HCT116 (cell line): ENCODE data around the gene USP21. TPM values are rescaled to one million over a fixed set of nuclear protein-coding genes. Genes with fewer than 3 reads are reported as not detected.

Experiments
- ATAC-seq: fragments of 200-7000 bp; cut with Tn5 transposase; 2 replicates; pipeline ENCODE4 v1.9.1; 2020; ENCODE audit warnings: mild to moderate bottlenecking, moderate library complexity
- BruUV-seq: library from RNA; stranded (reverse); fragments of 400-500 nt; replicated peaks from 2 replicates; lab custom pipeline; 2021; lab: Mats Ljungman, UMichigan
- CTCF ChIA-PET: fragments of 300-600 bp; sonication (Branson Sonifier 250); formaldehyde crosslinking; loops from one replicate; lab custom pipeline; 2021; ENCODE audit warnings: antibody characterized with exemption; lab: Charles Lee
- POLR2A ChIA-PET: fragments of 300-600, 350-600 bp; sonication (Branson Sonifier 250); formaldehyde crosslinking; loops from one replicate; lab custom pipeline; 2021; ENCODE audit warnings: antibody characterized with exemption; lab: Charles Lee
- RAD21 ChIA-PET, 2 experiments: fragments of 300-600 bp; sonication (Branson Sonifier 250); formaldehyde crosslinking; loops; one replicate each; lab custom pipeline; 2023; ENCODE audit warnings: low total read pairs in 2 of 2; ENCODE audit not compliant: uncharacterized antibody in 2 of 2, unreplicated experiment in 2 of 2, low non-redundant PET in 1 of 2; lab: Charles Lee
- DNase-seq: peaks from one replicate; pipeline ENCODE4 v3.0.0-alpha.2; 2010; ENCODE audit warnings: low read depth, low spot score
- H2AFZ ChIP-seq: fragments of 200-600 bp; shearing (Covaris generic), sonication (generic); 2 replicates; pipeline ENCODE4 v1.6.1; 2017; ENCODE audit warnings: low read depth, mixed run types, mixed read lengths, antibody characterized with exemption, low read length; ENCODE audit not compliant: poor library complexity, severe bottlenecking
- H3K27ac ChIP-seq: 2 replicates; pipeline ENCODE4 v1.5.1; 2012; ENCODE audit warnings: low read depth, low read length
- H3K27me3 ChIP-seq: fragments of 200-600 bp; sonication (generic); 2 replicates; pipeline ENCODE4 v1.6.1; 2016; ENCODE audit warnings: mixed run types, low read length, mixed read lengths; ENCODE audit not compliant: insufficient read depth
- H3K36me3 ChIP-seq, 2 experiments: fragments of 200-500 bp in 1 of 2; fragments of 200-600 bp in 1 of 2; sonication (Bioruptor generic) in 1 of 2; sonication (generic) in 1 of 2; 2 replicates each; pipeline versions ENCODE4 v1.5.1 to v1.6.1; 2014 to 2016; ENCODE audit warnings: low read length in 2 of 2, inconsistent platforms in 1 of 2, mixed read lengths in 1 of 2, mixed run types in 1 of 2; ENCODE audit not compliant: insufficient read depth in 2 of 2, control insufficient read depth in 1 of 2
- H3K4me1 ChIP-seq, 2 experiments: fragments of 200-600 bp in 1 of 2; sonication (generic) in 1 of 2; 2 replicates each; pipeline versions ENCODE4 v1.5.1 to v1.6.1; 2012 to 2017; ENCODE audit warnings: low read length in 2 of 2, inconsistent platforms in 1 of 2, mild to moderate bottlenecking in 1 of 2, mixed read lengths in 1 of 2, mixed run types in 1 of 2, moderate library complexity in 1 of 2; ENCODE audit not compliant: insufficient read depth in 2 of 2, control insufficient read depth in 1 of 2
- H3K4me2 ChIP-seq: fragments of 200-600 bp; sonication (generic); 2 replicates; pipeline ENCODE4 v1.6.1; 2017; ENCODE audit warnings: mixed run types, low read length, mixed read lengths
- H3K4me3 ChIP-seq, 2 experiments: fragments of 200-600 bp in 1 of 2; sonication (generic) in 1 of 2; replicated peaks in 1 of 2; 2 replicates each; pipeline ENCODE4 v1.5.1; 2011 to 2016; ENCODE audit warnings: low read length in 2 of 2, control low read depth in 1 of 2, low read depth in 1 of 2, mild to moderate bottlenecking in 1 of 2, mixed read lengths in 1 of 2, mixed run types in 1 of 2
- H3K79me2 ChIP-seq: fragments of 200-600 bp; sonication (generic); 2 replicates; pipeline ENCODE4 v1.6.1; 2017; ENCODE audit warnings: mild to moderate bottlenecking, mixed run types, low read length, moderate library complexity, mixed read lengths; ENCODE audit not compliant: insufficient read depth
- H3K9ac ChIP-seq: fragments of 200-600 bp; sonication (generic); 2 replicates; pipeline ENCODE4 v1.6.1; 2016; ENCODE audit warnings: low read length, mixed read lengths
- H3K9me2 ChIP-seq: fragments of 200-600 bp; sonication (generic), shearing (Covaris generic); 2 replicates; pipeline ENCODE4 v1.6.1; 2017; ENCODE audit warnings: mixed run types, mild to moderate bottlenecking, moderate library complexity; ENCODE audit not compliant: insufficient read depth
- H3K9me3 ChIP-seq, 2 experiments: fragments of 200-500 bp in 1 of 2; fragments of 200-600 bp in 1 of 2; sonication (Bioruptor generic) in 1 of 2; sonication (generic) in 1 of 2; 2 replicates each; pipeline ENCODE4 v1.6.1; 2014 to 2017; ENCODE audit warnings: low read length in 2 of 2, mixed read lengths in 2 of 2, inconsistent platforms in 1 of 2, low read depth in 1 of 2, mild to moderate bottlenecking in 1 of 2, mixed run types in 1 of 2, moderate library complexity in 1 of 2; ENCODE audit not compliant: control insufficient read depth in 1 of 2, insufficient read depth in 1 of 2
- H4K20me1 ChIP-seq: fragments of 200-600 bp; sonication (generic), shearing (Covaris generic); 2 replicates; pipeline ENCODE4 v1.6.1; 2017; ENCODE audit warnings: mixed run types, mild to moderate bottlenecking, moderate library complexity; ENCODE audit not compliant: insufficient read depth
- EZH2 ChIP-seq: fragments of 200-600 bp; sonication (generic); IDR thresholded peaks from 2 replicates; pipeline ENCODE4 v1.6.1; 2017; ENCODE audit warnings: antibody characterized with exemption, mixed run types
- POLR2A ChIP-seq: IDR thresholded peaks from 2 replicates; pipeline ENCODE4 v1.7.0; 2011; ENCODE audit warnings: borderline replicate concordance; ENCODE audit not compliant: insufficient read depth, insufficient read length; ENCODE audit errors: extremely low read depth
- SIN3A ChIP-seq: IDR thresholded peaks from 2 replicates; pipeline ENCODE4 v1.6.1; 2012; ENCODE audit warnings: low read depth
- SRF ChIP-seq: IDR thresholded peaks from 2 replicates; pipeline ENCODE4 v1.6.1; 2012; ENCODE audit warnings: low read depth
- YY1 ChIP-seq: IDR thresholded peaks from 2 replicates; pipeline ENCODE4 v1.6.1; 2011; ENCODE audit warnings: low read length, low read depth, moderate library complexity, mild to moderate bottlenecking; ENCODE audit not compliant: insufficient replicate concordance; ENCODE audit errors: extremely low read depth
- ZFX ChIP-seq: fragments of 450-650 bp; IDR thresholded peaks from 2 replicates; pipeline ENCODE4 v1.6.1; 2017
- ZNF274 ChIP-seq: fragments of 200-500 bp; sonication (Bioruptor generic); IDR thresholded peaks from 2 replicates; pipeline ENCODE4 v1.6.1; 2014; ENCODE audit warnings: mild to moderate bottlenecking, low read depth, low read length, inconsistent platforms
- intact Hi-C: fragments of 100-400 bp; cut with micrococcal nuclease; formaldehyde crosslinking; loops from 2 replicates; pipeline ENCODE4 v1.10.0; 2022
- total RNA-seq: library from RNA; stranded (reverse); gene quantifications from one replicate; pipeline ENCODE4 v1.2.1, GENCODE V29; 2021; ENCODE audit not compliant: unreplicated experiment
- TF ChIP-seq, protein P1 (sequence below): IDR thresholded peaks from 2 replicates; pipeline ENCODE4 v1.6.1; 2012; ENCODE audit warnings: low read depth
- TF ChIP-seq, protein P2 (sequence below): IDR thresholded peaks from 2 replicates; pipeline ENCODE4 v1.6.1; 2012
- TF ChIP-seq, protein P3 (sequence below), 3 experiments: fragments of 200-600 bp in 1 of 3; sonication (generic) in 1 of 3; IDR thresholded peaks in 2 of 3; conservative IDR thresholded peaks in 1 of 3; 2 replicates each; pipeline ENCODE4 v1.5.1; 2012 to 2017; ENCODE audit warnings: low read depth in 2 of 3, low read length in 2 of 3, antibody characterized with exemption in 1 of 3, borderline replicate concordance in 1 of 3, control low read depth in 1 of 3, mild to moderate bottlenecking in 1 of 3, mixed read lengths in 1 of 3, mixed run types in 1 of 3, moderate library complexity in 1 of 3; ENCODE audit not compliant: insufficient read depth in 1 of 3
- TF ChIP-seq, protein P4 (sequence below): IDR thresholded peaks from 2 replicates; pipeline ENCODE4 v1.6.1; 2011; ENCODE audit warnings: mild to moderate bottlenecking, low read length, moderate library complexity; ENCODE audit not compliant: insufficient replicate concordance; ENCODE audit errors: extremely low read depth

USP21 gene
- total RNA-seq, 1 experiment from 2014 or later, result 22.1 TPM

DNA sequence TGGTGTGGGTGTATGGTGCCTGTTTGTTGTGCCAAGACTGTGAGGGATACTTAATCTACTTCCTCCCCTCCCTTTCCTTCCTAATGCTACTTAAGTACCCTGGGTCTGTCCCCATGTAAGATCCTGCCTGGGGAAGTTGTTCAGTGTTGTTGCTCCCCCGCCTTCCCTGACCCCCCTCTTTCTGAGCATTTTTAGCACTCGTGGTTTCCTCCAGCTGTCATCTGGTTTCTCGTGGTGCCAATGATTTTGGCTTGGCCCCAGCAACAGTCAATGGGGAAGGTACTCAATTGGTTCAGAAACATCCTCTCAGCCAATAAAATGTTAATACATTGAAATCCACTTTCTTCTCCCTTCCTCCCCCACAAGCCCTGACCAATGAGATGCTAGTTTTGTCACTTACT, 26.0 kb downstream of the USP21 start (continued):
- TF ChIP-seq, protein P1, sequence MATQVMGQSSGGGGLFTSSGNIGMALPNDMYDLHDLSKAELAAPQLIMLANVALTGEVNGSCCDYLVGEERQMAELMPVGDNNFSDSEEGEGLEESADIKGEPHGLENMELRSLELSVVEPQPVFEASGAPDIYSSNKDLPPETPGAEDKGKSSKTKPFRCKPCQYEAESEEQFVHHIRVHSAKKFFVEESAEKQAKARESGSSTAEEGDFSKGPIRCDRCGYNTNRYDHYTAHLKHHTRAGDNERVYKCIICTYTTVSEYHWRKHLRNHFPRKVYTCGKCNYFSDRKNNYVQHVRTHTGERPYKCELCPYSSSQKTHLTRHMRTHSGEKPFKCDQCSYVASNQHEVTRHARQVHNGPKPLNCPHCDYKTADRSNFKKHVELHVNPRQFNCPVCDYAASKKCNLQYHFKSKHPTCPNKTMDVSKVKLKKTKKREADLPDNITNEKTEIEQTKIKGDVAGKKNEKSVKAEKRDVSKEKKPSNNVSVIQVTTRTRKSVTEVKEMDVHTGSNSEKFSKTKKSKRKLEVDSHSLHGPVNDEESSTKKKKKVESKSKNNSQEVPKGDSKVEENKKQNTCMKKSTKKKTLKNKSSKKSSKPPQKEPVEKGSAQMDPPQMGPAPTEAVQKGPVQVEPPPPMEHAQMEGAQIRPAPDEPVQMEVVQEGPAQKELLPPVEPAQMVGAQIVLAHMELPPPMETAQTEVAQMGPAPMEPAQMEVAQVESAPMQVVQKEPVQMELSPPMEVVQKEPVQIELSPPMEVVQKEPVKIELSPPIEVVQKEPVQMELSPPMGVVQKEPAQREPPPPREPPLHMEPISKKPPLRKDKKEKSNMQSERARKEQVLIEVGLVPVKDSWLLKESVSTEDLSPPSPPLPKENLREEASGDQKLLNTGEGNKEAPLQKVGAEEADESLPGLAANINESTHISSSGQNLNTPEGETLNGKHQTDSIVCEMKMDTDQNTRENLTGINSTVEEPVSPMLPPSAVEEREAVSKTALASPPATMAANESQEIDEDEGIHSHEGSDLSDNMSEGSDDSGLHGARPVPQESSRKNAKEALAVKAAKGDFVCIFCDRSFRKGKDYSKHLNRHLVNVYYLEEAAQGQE, result no peak

DNA sequence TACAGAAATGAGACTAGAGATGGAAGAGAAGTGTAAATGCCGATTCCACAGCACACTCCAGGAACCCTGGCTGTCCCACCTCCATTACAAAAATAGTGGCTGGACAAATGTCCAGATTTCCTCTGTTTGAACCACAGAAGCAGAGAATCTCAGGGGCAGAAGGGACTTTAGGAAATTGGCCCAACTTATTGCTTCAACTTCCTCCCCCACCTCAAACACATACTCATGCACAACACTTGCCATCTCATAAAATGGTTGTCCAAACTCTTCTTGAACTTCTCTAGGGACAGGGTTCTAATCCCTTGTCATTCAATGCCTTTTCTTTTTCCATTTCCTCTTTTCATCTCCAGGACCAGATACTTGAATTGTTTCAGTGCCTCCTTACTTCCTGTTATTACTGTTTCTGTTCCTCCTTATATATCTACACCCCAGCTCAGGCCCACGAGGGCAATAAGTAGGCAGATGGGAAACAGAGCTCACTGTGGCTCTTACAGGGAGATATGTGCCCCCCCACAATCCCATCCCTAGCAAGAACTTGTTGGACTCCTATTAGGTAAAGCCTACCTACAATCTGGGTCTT, 26.5 kb downstream of the USP21 start:
- no peak for DNase-seq
- TF ChIP-seq EZH2, result no peak
- no peak for TF ChIP-seq YY1
- TF ChIP-seq, protein P2, sequence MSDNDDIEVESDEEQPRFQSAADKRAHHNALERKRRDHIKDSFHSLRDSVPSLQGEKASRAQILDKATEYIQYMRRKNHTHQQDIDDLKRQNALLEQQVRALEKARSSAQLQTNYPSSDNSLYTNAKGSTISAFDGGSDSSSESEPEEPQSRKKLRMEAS, result no peak
- TF ChIP-seq ZFX, result no peak
- TF ChIP-seq, protein P3, sequence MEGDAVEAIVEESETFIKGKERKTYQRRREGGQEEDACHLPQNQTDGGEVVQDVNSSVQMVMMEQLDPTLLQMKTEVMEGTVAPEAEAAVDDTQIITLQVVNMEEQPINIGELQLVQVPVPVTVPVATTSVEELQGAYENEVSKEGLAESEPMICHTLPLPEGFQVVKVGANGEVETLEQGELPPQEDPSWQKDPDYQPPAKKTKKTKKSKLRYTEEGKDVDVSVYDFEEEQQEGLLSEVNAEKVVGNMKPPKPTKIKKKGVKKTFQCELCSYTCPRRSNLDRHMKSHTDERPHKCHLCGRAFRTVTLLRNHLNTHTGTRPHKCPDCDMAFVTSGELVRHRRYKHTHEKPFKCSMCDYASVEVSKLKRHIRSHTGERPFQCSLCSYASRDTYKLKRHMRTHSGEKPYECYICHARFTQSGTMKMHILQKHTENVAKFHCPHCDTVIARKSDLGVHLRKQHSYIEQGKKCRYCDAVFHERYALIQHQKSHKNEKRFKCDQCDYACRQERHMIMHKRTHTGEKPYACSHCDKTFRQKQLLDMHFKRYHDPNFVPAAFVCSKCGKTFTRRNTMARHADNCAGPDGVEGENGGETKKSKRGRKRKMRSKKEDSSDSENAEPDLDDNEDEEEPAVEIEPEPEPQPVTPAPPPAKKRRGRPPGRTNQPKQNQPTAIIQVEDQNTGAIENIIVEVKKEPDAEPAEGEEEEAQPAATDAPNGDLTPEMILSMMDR (IDR thresholded peaks at IDR 0.05 in 2 of 3, conservative IDR thresholded peaks at IDR 0.05 in 1 of 3; ENCODE audit: borderline replicate concordance in 1 of 3, insufficient read depth in 1 of 3, low read depth in 2 of 3, low read length in 2 of 3), result no peak
- no peak for TF ChIP-seq ZNF274
- TF ChIP-seq, protein P1, result no peak
- TF ChIP-seq SRF, result no peak
- no peak for TF ChIP-seq POLR2A
- TF ChIP-seq, protein P4, sequence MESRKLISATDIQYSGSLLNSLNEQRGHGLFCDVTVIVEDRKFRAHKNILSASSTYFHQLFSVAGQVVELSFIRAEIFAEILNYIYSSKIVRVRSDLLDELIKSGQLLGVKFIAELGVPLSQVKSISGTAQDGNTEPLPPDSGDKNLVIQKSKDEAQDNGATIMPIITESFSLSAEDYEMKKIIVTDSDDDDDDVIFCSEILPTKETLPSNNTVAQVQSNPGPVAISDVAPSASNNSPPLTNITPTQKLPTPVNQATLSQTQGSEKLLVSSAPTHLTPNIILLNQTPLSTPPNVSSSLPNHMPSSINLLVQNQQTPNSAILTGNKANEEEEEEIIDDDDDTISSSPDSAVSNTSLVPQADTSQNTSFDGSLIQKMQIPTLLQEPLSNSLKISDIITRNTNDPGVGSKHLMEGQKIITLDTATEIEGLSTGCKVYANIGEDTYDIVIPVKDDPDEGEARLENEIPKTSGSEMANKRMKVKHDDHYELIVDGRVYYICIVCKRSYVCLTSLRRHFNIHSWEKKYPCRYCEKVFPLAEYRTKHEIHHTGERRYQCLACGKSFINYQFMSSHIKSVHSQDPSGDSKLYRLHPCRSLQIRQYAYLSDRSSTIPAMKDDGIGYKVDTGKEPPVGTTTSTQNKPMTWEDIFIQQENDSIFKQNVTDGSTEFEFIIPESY, result no peak
- no peak for TF ChIP-seq SIN3A
- TF ChIP-seq, all 23 proteins: peak for 0
- H4K20me1 ChIP-seq, result no peaks in the 10 kb centered on the region
- no peaks in the 10 kb centered on the region for H3K36me3 ChIP-seq
- H3K4me1 ChIP-seq, result peaks cover 12 to 24% of the 10 kb centered on the region in 2 experiments
- H3K27ac ChIP-seq, result no peak overlapping the region
- no peak overlapping the region for H3K4me3 ChIP-seq
- ATAC-seq, result no peak
- CTCF ChIA-PET, result interaction anchor here (1.2 kb wide), 1 partner anchor 21 kb away, joined by 3 read pairs; no protein-coding TSS in a partner anchor
- H3K79me2 ChIP-seq, result no peaks in the 10 kb centered on the region
- H3K9me3 ChIP-seq, result no peaks in the 10 kb centered on the region
- RAD21 ChIA-PET, result no interaction called here
- H3K27me3 ChIP-seq, result no peaks in the 10 kb centered on the region
- no peaks in the 10 kb centered on the region for H3K9me2 ChIP-seq
- no peak overlapping the region for H3K9ac ChIP-seq
- no TSS peak for BruUV-seq
- no peak overlapping the region for H2AFZ ChIP-seq
- intact Hi-C loops, result no loop called here
- POLR2A ChIA-PET, result interaction anchor here (1.0 kb wide), 1 partner anchor 16 kb away, joined by 3 read pairs; the partner anchor contains the start of gene NDUFS2
- no peak overlapping the region for H3K4me2 ChIP-seq
